Hippocampal formation (tissue), 2 donors: Measurements from ENCODE around the gene CRYBA2.

Experiments used
- DNase-seq, 2 donors: peaks; one replicate each; lab custom pipeline; 2025; lab: John Stamatoyannopoulos, UW

Gene CRYBA2

GRCh38 chr2:218956039-218956438 lies 37.2 kb downstream of the CRYBA2 start:
- no peak for DNase-seq

GRCh38 chr2:218954541-218955300 lies 38.5 kb downstream of the CRYBA2 start:
- DNase-seq, result peak in 1 of 2 donors; percentile 16

- DNase-seq, result no peak
Measured at GRCh38 chr2:218953366-218953954, 39.8 kb downstream of the CRYBA2 start.

- no peak for DNase-seq
Measured at GRCh38 chr2:218952160-218952559, 41.1 kb downstream of the CRYBA2 start.

- no peak for DNase-seq
Measured at GRCh38 chr2:218946621-218947020, 46.6 kb downstream of the CRYBA2 start.

- DNase-seq, result no peak
Measured at GRCh38 chr2:218944759-218945404, 48.3 kb downstream of the CRYBA2 start.
